ENCODE measurements around the gene ADAM17.

DNA sequence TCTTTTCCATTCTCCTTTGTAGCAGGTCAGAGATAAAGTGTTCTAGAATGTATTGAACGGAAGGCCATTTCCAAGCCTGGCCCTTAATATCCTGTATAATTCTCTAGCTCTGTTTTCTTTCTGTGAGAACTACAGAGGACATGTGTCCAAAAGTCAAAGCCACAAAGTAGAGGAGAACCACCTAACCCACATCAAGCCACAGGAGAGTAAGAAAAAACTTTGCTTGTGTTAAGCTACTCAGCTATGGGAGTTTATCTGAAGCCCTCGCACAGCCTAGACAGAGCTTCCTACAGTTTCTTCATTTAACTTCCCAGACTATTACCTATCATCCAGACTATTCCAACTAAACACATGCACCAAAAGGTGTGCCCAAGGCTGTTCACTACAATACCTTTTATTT is 22.0 kb downstream of the ADAM17 start:
- TF ChIP-seq CTCF (IDR thresholded peaks at IDR 0.05) = no peak
- no peak for TF ChIP-seq ZFX (IDR thresholded peaks at IDR 0.05; ENCODE audit: borderline replicate concordance)
